Stomach (tissue), 9 donors: ENCODE measurements around the gene MTHFSD. TPM values are rescaled to one million over a fixed set of nuclear protein-coding genes. Genes with fewer than 3 reads are reported as not detected.

Experiments used
- DNase-seq, 2 donors: peaks; one replicate each; pipeline versions ENCODE4 v3.0.0 to v3.0.0-alpha.2; 2013 to 2019
- H3K27ac ChIP-seq, 5 donors: fragments of 200-600 bp in 4 of 5; sonication (generic) in 4 of 5; one replicate each; pipeline ENCODE4 v1.5.1; 2013 to 2019; ENCODE audit warnings: mild to moderate bottlenecking in 1 of 5, moderate library complexity in 1 of 5
- H3K27me3 ChIP-seq, 3 donors: fragments of 200-600 bp; sonication (generic); one replicate each; pipeline ENCODE4 v1.5.1; 2017 to 2019; ENCODE audit warnings: mixed run types in 1 of 3
- H3K36me3 ChIP-seq, 4 donors: fragments of 200-600 bp; sonication (generic); 1 replicate in 3 of 4; 2 replicates in 1 of 4; pipeline ENCODE4 v1.5.1; 2016 to 2019
- H3K4me1 ChIP-seq, 4 donors: fragments of 200-600 bp; sonication (generic); one replicate each; pipeline ENCODE4 v1.5.1; 2016 to 2019
- H3K4me3 ChIP-seq, 4 donors: fragments of 200-600 bp; sonication (generic) in 3 of 4; one replicate each; pipeline ENCODE4 v1.5.1; 2016 to 2019; ENCODE audit warnings: mild to moderate bottlenecking in 1 of 4
- H3K9me3 ChIP-seq, 4 donors: fragments of 200-600 bp; sonication (generic); one replicate each; pipeline ENCODE4 v1.5.1; 2016 to 2019
- CTCF ChIP-seq, 7 experiments: fragments of 450-650 bp in 4 of 7; fragments of 200-600 bp in 3 of 7; sonication (generic) in 3 of 7; IDR thresholded peaks; one replicate each; pipeline ENCODE4 v1.5.1; 2016 to 2019; ENCODE audit warnings: antibody characterized with exemption in 7 of 7, control low read depth in 2 of 7, mild to moderate bottlenecking in 1 of 7
- EP300 ChIP-seq: sonication (generic); formaldehyde crosslinking; IDR thresholded peaks from one replicate; pipeline ENCODE4 v1.6.1; 2017; ENCODE audit warnings: antibody characterized with exemption
- POLR2A ChIP-seq, 4 donors: fragments of 450-650 bp; IDR thresholded peaks; one replicate each; pipeline ENCODE4 v1.6.1; 2016; ENCODE audit warnings: antibody characterized with exemption in 4 of 4, control low read depth in 2 of 4, mild to moderate bottlenecking in 1 of 4, moderate library complexity in 1 of 4
- POLR2AphosphoS5 ChIP-seq, 3 donors: sonication (generic); formaldehyde crosslinking; IDR thresholded peaks; one replicate each; pipeline ENCODE4 v1.6.1; 2016; ENCODE audit warnings: antibody characterized with exemption in 3 of 3
- WGBS, 5 donors: extraction: QIAGEN DNeasy Blood & Tissue Kit in 3 of 5; methylation state at CpG; one replicate each; pipeline versions ENCODE4 v1.1.5 to v1.1.7; 2013 to 2018; 5-methylcytosine and 5-hydroxymethylcytosine counted together
- intact Hi-C: fragments of 100-400 bp; cut with DNase I; formaldehyde crosslinking; loops from one replicate; pipeline ENCODE4 v1.15.1; 2023; ENCODE audit warnings: low total_unique reads
- polyA plus RNA-seq, 3 donors: library from polyadenylated mRNA; stranded (reverse); fragments of 200-250 nt; gene quantifications; one replicate each; pipeline ENCODE4 v1.2.3, GENCODE V29; 2013
- total RNA-seq, 5 donors: library from RNA; depleted of rRNA; stranded (reverse); fragments of >200 nt; gene quantifications; one replicate each; pipeline versions ENCODE4 v1.1.0 to v1.2.3, GENCODE V29; 2014 to 2016
- donor health status: healthy with polysubstance abuse.
- donor health status: Bipolar disorder and iron deficiency.
- donor health status: healthy.

Gene MTHFSD
- total and polyA plus RNA-seq, 8 donors, result 3.5 to 23.1 (median 7.7) TPM

DNA sequence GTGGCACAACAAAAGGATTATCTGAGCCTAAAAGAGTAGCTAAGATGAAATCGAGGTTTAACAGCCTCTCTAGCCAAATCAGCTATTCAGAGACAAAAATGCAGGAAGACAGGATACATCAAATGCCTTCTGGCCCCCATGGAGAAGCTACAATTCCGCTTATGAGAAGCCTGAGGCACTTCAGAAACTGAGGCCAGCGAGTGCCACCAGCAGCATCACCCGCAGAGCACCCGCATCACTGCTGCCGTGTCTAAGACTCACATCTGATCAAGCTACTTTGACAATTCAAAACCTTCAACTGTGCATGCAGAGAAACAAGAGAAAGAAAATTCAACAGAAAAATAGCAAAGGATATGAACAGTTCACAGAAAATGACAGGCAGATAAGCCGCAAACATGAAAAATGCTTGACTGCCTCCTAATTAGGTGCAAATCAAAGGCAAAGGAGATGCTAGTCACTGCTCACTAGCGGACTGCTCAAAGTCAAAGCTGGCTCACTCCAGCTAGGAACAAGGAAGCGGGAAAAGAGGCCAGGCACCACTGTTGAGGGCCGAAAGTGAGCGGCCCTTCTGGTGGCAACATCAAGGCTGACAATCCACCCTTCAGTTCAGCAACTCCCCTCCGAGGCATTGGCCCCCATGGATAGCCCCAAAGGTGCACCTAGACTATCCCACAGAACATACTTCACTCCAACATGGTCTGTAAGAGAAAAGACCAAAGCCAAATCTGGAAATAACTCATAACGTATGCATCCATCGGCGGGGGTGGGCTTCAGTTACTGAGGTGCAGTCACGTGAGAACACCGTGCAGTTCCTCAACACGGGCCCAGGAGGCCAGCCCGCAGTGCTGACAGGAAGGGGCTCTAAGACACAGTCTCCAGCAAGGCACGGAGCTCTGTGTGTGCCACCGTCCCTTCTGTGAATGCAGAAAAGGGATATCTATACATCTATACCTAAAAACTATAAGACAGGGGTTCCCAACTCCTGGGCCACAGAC lies 12.0 kb downstream of the MTHFSD start:
- DNase-seq, result no peak
- Histone ChIP-seq H3K36me3 (peaks cover 45 to 100% (median 99%) of the 10 kb centered on the region in 4 donors), H3K27ac (no peak overlapping the region), H3K4me1 (no peaks in the 10 kb centered on the region), H3K4me3 (no peak overlapping the region), H3K27me3 (no peaks in the 10 kb centered on the region), H3K9me3 (no peaks in the 10 kb centered on the region)
- TF ChIP-seq CTCF (IDR thresholded peaks at IDR 0.05), result no peak
- no peak for TF ChIP-seq POLR2A (IDR thresholded peaks at IDR 0.05)
- no peak for TF ChIP-seq POLR2AphosphoS5 (IDR thresholded peaks at IDR 0.05)
- no peak for TF ChIP-seq EP300
- intact Hi-C loops, result no loop called here
- WGBS, 5 donors, result 87 to 94% (median 92%) methylated on average over 16 to 21 of the region's 21 CpGs

DNA sequence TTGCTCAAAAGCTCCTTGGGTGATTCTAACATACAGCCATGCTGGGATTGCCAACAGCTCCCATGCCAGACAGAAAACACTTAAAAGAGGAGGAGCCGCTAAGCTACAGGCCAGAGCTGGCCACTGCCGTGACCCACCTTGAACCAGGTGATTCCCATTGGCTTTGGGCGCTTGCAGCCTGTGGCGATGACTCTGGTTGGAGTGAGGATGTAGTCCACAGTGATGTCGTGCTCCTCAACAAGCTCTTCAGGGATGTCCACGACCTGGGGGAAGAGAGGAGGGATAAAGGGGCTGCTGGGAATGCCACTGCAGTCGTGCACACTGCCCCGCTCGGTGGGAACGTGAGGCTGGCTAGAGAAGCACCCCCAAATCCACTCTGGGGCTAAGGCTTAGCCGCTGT lies 13.5 kb downstream of the MTHFSD start:
- Histone ChIP-seq H3K27ac (no peak overlapping the region), H3K4me1 (no peaks in the 10 kb centered on the region), H3K4me3 (no peak overlapping the region), H3K36me3 (peaks cover 51 to 100% (median 99%) of the 10 kb centered on the region in 4 donors), H3K27me3 (no peaks in the 10 kb centered on the region), H3K9me3 (no peaks in the 10 kb centered on the region)
- no peak for DNase-seq
- 89 to 97% (median 95%) methylated on average over 5 to 11 of the region's 11 CpGs for whole genome bisulfite sequencing, 5 donors
- intact Hi-C loops, result no loop called here
- TF ChIP-seq POLR2A (IDR thresholded peaks at IDR 0.05) (no peak), POLR2AphosphoS5 (IDR thresholded peaks at IDR 0.05) (no peak), EP300 (no peak), CTCF (IDR thresholded peaks at IDR 0.05) (no peak)

- no peak for DNase-seq
- intact Hi-C loops, result no loop called here
- TF ChIP-seq POLR2A (IDR thresholded peaks at IDR 0.05) (no peak), POLR2AphosphoS5 (IDR thresholded peaks at IDR 0.05) (no peak), CTCF (IDR thresholded peaks at IDR 0.05) (no peak), EP300 (no peak)
- WGBS, 5 donors, result 81 to 90% (median 86%) methylated on average over 6 of the region's 6 CpGs
- peaks cover 51 to 100% (median 99%) of the 10 kb centered on the region in 4 donors for H3K36me3 ChIP-seq
- no peaks in the 10 kb centered on the region for H3K9me3 ChIP-seq
- H3K4me1 ChIP-seq, result no peaks in the 10 kb centered on the region
- no peak overlapping the region for H3K4me3 ChIP-seq
- H3K27ac ChIP-seq, result no peak overlapping the region
- H3K27me3 ChIP-seq, result no peaks in the 10 kb centered on the region
These were observed 14.1 kb downstream of the MTHFSD start for GRCh38 chr16:86540894-86541293.

DNA sequence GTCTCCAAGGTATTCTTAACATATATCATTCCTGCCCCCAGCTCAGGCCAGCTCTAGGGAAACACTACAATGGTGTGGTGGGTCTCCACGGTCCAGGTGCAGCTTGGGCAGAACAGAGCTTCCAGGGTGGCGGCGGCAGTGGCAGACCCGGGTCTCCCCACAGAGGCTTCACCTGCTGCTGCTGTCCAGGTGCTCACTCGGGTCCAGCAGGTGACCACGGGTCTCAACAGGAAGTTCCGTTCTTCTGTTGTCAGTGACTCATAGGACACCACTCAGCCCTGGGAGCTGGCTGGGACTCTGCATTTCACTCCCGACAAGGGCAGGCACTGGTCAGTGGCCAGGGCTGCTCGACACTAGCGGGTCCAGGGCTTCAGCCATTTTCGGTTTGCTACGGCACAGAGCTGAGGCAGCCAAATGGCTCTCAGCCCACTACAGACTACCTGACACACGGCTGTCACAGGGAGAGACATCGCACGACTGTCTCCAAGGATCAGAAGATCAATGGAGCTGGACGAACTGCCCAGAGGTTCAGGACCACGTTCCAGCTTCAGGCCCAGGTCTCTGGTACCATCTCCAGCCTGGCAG lies 16.7 kb downstream of the MTHFSD start:
- no peaks in the 10 kb centered on the region for H3K4me1 ChIP-seq
- no peak overlapping the region for H3K4me3 ChIP-seq
- H3K9me3 ChIP-seq, result no peaks in the 10 kb centered on the region
- no peak for TF ChIP-seq CTCF (IDR thresholded peaks at IDR 0.05)
- no peak for TF ChIP-seq EP300
- TF ChIP-seq POLR2AphosphoS5 (IDR thresholded peaks at IDR 0.05), result no peak
- TF ChIP-seq POLR2A (IDR thresholded peaks at IDR 0.05), result no peak
- DNase-seq, result no peak
- WGBS, 5 donors, result 93 to 95% (median 94%) methylated on average over 7 to 17 of the region's 17 CpGs
- intact Hi-C loops, result no loop called here
- H3K27me3 ChIP-seq, result no peaks in the 10 kb centered on the region
- no peak overlapping the region for H3K27ac ChIP-seq
- H3K36me3 ChIP-seq, result peaks cover 51 to 98% (median 92%) of the 10 kb centered on the region in 4 donors
